ENCODE data around the gene KIF6. TPM values are rescaled to one million over a fixed set of nuclear protein-coding genes. Genes with fewer than 3 reads are reported as not detected.

Gene KIF6
- total RNA-seq, 4 donors from 2014 or later: 0.14 to 46.6 (median 0.48) TPM; not detected in 1

DNA sequence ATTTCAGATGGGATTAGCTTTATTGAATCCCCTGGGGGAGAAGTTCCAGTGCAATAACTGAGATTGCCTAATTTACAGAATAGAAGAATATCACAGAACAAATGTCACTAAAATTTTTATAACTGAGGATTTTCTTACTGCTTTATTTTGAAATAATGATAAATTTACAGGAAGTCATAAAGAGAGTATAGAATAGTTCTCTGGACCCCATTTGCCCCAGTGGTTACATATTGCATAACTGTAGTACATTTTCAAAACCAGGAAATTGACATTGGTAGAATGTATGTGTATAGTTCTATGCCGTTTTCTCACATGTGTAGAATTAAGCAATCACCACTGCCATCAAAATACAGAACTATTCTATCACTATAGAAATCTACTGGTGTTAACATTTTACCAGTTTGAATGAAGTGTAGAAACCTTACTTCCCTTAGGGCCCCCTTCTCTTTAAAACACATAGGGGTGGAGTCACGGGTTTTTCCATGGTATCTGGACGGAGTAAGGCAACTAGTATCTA is 18.3 kb downstream of the KIF6 start:
- in situ Hi-C loops (cut with MboI; ENCODE audit: low pct_ligation_motif_present in 1 of 4, low pct_unique_long_range_greater_than_20kb in 1 of 4, low sequenced_read_pairs in 3 of 4) (no loop called here), intact Hi-C loops (cut with DNase I; ENCODE audit: low total_unique reads) (loop anchor here (5.0 kb wide), 1 partner anchor 145 kb away; no protein-coding TSS in a partner anchor)
- no peaks in the 10 kb centered on the region for H3K9me3 ChIP-seq
- H3K27ac ChIP-seq: no peak overlapping the region
- no peaks in the 10 kb centered on the region for H3K36me3 ChIP-seq
- no peaks in the 10 kb centered on the region for H3K4me1 ChIP-seq
- WGBS, 2 donors (ENCODE audit: low coverage in 1 of 2): 35 to 50% methylated on average over 3 of the region's 3 CpGs
- H3K27me3 ChIP-seq: no peaks in the 10 kb centered on the region
- H3K4me3 ChIP-seq: no peak overlapping the region
- TF ChIP-seq POLR2A (IDR thresholded peaks at IDR 0.05): no peak
- TF ChIP-seq, protein P1, sequence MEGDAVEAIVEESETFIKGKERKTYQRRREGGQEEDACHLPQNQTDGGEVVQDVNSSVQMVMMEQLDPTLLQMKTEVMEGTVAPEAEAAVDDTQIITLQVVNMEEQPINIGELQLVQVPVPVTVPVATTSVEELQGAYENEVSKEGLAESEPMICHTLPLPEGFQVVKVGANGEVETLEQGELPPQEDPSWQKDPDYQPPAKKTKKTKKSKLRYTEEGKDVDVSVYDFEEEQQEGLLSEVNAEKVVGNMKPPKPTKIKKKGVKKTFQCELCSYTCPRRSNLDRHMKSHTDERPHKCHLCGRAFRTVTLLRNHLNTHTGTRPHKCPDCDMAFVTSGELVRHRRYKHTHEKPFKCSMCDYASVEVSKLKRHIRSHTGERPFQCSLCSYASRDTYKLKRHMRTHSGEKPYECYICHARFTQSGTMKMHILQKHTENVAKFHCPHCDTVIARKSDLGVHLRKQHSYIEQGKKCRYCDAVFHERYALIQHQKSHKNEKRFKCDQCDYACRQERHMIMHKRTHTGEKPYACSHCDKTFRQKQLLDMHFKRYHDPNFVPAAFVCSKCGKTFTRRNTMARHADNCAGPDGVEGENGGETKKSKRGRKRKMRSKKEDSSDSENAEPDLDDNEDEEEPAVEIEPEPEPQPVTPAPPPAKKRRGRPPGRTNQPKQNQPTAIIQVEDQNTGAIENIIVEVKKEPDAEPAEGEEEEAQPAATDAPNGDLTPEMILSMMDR (IDR thresholded peaks at IDR 0.05): no peak
- TF ChIP-seq POLR2AphosphoS5 (IDR thresholded peaks at IDR 0.05): no peak
- TF ChIP-seq EP300 (IDR thresholded peaks at IDR 0.05; ENCODE audit: low read depth): no peak
- DNase-seq: no peak

DNA sequence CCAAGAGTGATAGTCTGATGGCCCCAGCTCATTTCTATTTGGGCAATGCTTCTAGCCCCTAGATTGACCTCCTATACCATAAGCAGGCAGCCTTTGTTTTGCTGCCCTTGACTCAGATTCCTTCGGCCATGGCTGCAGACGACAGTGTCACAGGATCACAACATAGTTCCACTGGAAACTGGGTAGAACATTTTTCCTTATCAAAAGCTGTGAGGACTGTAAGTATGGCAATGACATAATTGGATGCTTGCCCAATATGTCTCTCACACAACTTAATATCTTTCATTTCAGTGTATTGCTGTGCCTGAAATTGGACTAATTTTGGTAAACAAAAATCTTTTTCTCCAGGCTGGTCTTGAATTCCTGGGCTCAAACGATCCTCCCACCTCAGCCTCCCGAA is 22.9 kb downstream of the KIF6 start:
- in situ Hi-C loops (cut with MboI; ENCODE audit: low pct_ligation_motif_present in 1 of 4, low pct_unique_long_range_greater_than_20kb in 1 of 4, low sequenced_read_pairs in 3 of 4): no loop called here
- TF ChIP-seq, protein P1 (IDR thresholded peaks at IDR 0.05): no peak
- TF ChIP-seq POLR2A (IDR thresholded peaks at IDR 0.05) (no peak), EP300 (IDR thresholded peaks at IDR 0.05; ENCODE audit: low read depth) (no peak), POLR2AphosphoS5 (IDR thresholded peaks at IDR 0.05) (no peak)
- intact Hi-C loops (cut with DNase I; ENCODE audit: low total_unique reads): no loop called here
- no peaks in the 10 kb centered on the region for H3K9me3 ChIP-seq
- DNase-seq: no peak
- no peaks in the 10 kb centered on the region for H3K4me1 ChIP-seq
- H3K27ac ChIP-seq: no peak overlapping the region
- 71 to 89% methylated on average over 4 of the region's 4 CpGs for WGBS, 2 donors (ENCODE audit: low coverage in 1 of 2)
- no peaks in the 10 kb centered on the region for H3K36me3 ChIP-seq
- H3K4me3 ChIP-seq: no peak overlapping the region
- no peaks in the 10 kb centered on the region for H3K27me3 ChIP-seq

GRCh38 chr6:39700362-39700761 is 24.8 kb downstream of the KIF6 start:
- in situ Hi-C loops (cut with MboI; ENCODE audit: low pct_ligation_motif_present in 1 of 4, low pct_unique_long_range_greater_than_20kb in 1 of 4, low sequenced_read_pairs in 3 of 4): no loop called here
- no peaks in the 10 kb centered on the region for H3K9me3 ChIP-seq
- TF ChIP-seq EP300 (IDR thresholded peaks at IDR 0.05; ENCODE audit: low read depth): no peak
- TF ChIP-seq POLR2A (IDR thresholded peaks at IDR 0.05): no peak
- 74 to 79% methylated on average over 1 of the region's 1 CpG for WGBS, 2 donors (ENCODE audit: low coverage in 1 of 2)
- no peaks in the 10 kb centered on the region for H3K36me3 ChIP-seq
- intact Hi-C loops (cut with DNase I; ENCODE audit: low total_unique reads): no loop called here
- H3K27ac ChIP-seq: no peak overlapping the region
- H3K27me3 ChIP-seq: no peaks in the 10 kb centered on the region
- no peak for DNase-seq
- no peaks in the 10 kb centered on the region for H3K4me1 ChIP-seq
- no peak overlapping the region for H3K4me3 ChIP-seq

DNA sequence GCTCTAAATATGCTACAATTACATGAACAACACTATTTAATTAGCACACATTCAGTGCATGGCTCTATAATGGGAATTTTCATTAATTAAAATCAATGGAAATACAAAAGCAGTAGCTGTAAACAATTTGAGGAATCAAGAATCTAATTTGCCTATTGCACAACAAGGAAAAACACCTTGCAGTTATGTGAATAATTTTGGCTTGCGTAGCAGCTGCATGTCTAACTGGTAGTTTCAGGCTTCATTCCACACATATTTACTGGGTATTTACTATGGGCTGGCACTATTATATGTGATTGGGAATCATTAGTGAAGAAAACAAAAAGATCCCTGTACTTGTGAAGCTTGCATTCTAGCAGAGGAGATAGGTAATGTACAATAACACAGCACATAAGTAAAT is 26.4 kb downstream of the KIF6 start:
- Histone ChIP-seq H3K27ac (no peak overlapping the region), H3K36me3 (no peaks in the 10 kb centered on the region), H3K4me1 (no peaks in the 10 kb centered on the region), H3K27me3 (no peaks in the 10 kb centered on the region), H3K9me3 (no peaks in the 10 kb centered on the region), H3K4me3 (no peak overlapping the region)
- 93 to 100% methylated on average over 1 of the region's 1 CpG for WGBS, 2 donors (ENCODE audit: low coverage in 1 of 2)
- intact Hi-C loops (cut with DNase I; ENCODE audit: low total_unique reads) (no loop called here), in situ Hi-C loops (cut with MboI; ENCODE audit: low pct_ligation_motif_present in 1 of 4, low pct_unique_long_range_greater_than_20kb in 1 of 4, low sequenced_read_pairs in 3 of 4) (no loop called here)
- DNase-seq: no peak
- TF ChIP-seq EP300 (IDR thresholded peaks at IDR 0.05; ENCODE audit: low read depth): no peak
- TF ChIP-seq POLR2AphosphoS5 (IDR thresholded peaks at IDR 0.05): no peak

GRCh38 chr6:39696986-39697788 is 28.0 kb downstream of the KIF6 start:
- Histone ChIP-seq H3K36me3 (no peaks in the 10 kb centered on the region), H3K27me3 (no peaks in the 10 kb centered on the region), H3K4me3 (no peak overlapping the region), H3K9me3 (no peaks in the 10 kb centered on the region), H3K4me1 (no peaks in the 10 kb centered on the region), H3K27ac (no peak overlapping the region)
- no peak for DNase-seq
- no peak for TF ChIP-seq POLR2AphosphoS5 (IDR thresholded peaks at IDR 0.05)
- TF ChIP-seq, protein P1 (IDR thresholded peaks at IDR 0.05): no peak
- TF ChIP-seq EP300 (IDR thresholded peaks at IDR 0.05; ENCODE audit: low read depth): no peak
- TF ChIP-seq POLR2A (IDR thresholded peaks at IDR 0.05): no peak
- WGBS, 2 donors (ENCODE audit: low coverage in 1 of 2): 73 to 86% methylated on average over 3 to 4 of the region's 4 CpGs
- in situ Hi-C loops (cut with MboI; ENCODE audit: low pct_ligation_motif_present in 1 of 4, low pct_unique_long_range_greater_than_20kb in 1 of 4, low sequenced_read_pairs in 3 of 4): no loop called here
- intact Hi-C loops (cut with DNase I; ENCODE audit: low total_unique reads): no loop called here
